GM12878 (cell line): Measurements from ENCODE around the gene CALD1. TPM values are rescaled to one million over a fixed set of nuclear protein-coding genes. Genes with fewer than 3 reads are reported as not detected.

Experiments used
- BACH1 ChIP-seq: fragments of 450-650 bp; IDR thresholded peaks from 2 replicates; pipeline ENCODE4 v1.6.1; 2017; ENCODE audit warnings: mild to moderate bottlenecking, borderline replicate concordance
- KLF5 ChIP-seq: fragments of 450-650 bp; IDR thresholded peaks from 2 replicates; pipeline ENCODE4 v1.6.1; 2014; ENCODE audit warnings: mild to moderate bottlenecking; ENCODE audit not compliant: partially characterized antibody
- MTA2 ChIP-seq: fragments of 450-650 bp; IDR thresholded peaks from 2 replicates; pipeline ENCODE4 v1.6.1; 2016; ENCODE audit warnings: low read depth, mild to moderate bottlenecking, moderate library complexity
- NBN ChIP-seq: fragments of 450-650 bp; IDR thresholded peaks from 2 replicates; pipeline ENCODE4 v1.6.1; 2016
- NR2F1 ChIP-seq: fragments of 450-650 bp; conservative IDR thresholded peaks from 2 replicates; pipeline ENCODE4 v1.6.1; 2017; ENCODE audit warnings: mild to moderate bottlenecking
- POLR2AphosphoS5 ChIP-seq: IDR thresholded peaks from 2 replicates; pipeline ENCODE4 v1.6.1; 2011; ENCODE audit warnings: mild to moderate bottlenecking, low read length, inconsistent platforms
- POU2F2 ChIP-seq: IDR thresholded peaks from 3 replicates; pipeline ENCODE4 v1.6.1; 2011; ENCODE audit warnings: low read depth, mild to moderate bottlenecking, low read length, borderline replicate concordance
- RAD21 ChIP-seq: IDR thresholded peaks from 2 replicates; pipeline ENCODE4 v1.6.1; 2011; ENCODE audit warnings: mild to moderate bottlenecking, low read depth, low read length, moderate library complexity; ENCODE audit not compliant: insufficient read depth
- RB1 ChIP-seq: fragments of 450-650 bp; formaldehyde crosslinking; IDR thresholded peaks from 2 replicates; pipeline ENCODE4 v1.6.1; 2017; ENCODE audit warnings: mild to moderate bottlenecking, borderline replicate concordance
- RBBP5 ChIP-seq: fragments of 200-600 bp; sonication (generic); conservative IDR thresholded peaks from 2 replicates; pipeline ENCODE4 v1.6.1; 2016
- RFX5 ChIP-seq: IDR thresholded peaks from 2 replicates; pipeline ENCODE4 v1.6.1; 2011; ENCODE audit warnings: low read depth, low read length, improper control_type of control experiment
- SIX5 ChIP-seq: IDR thresholded peaks from 2 replicates; pipeline ENCODE4 v1.6.1; 2011; ENCODE audit warnings: mild to moderate bottlenecking, low read depth, low read length, moderate library complexity; ENCODE audit not compliant: severe bottlenecking
- SMAD5 ChIP-seq: IDR thresholded peaks from 2 replicates; pipeline ENCODE4 v1.6.1; 2016; ENCODE audit warnings: antibody characterized with exemption, low read depth
- WRNIP1 ChIP-seq: IDR thresholded peaks from 2 replicates; pipeline ENCODE4 v1.6.1; 2011; ENCODE audit warnings: low read depth, low read length, improper control_type of control experiment, borderline replicate concordance
- YBX1 ChIP-seq: fragments of 450-650 bp; IDR thresholded peaks from 2 replicates; pipeline ENCODE4 v1.6.1; 2016; ENCODE audit warnings: antibody characterized with exemption
- ZNF217 ChIP-seq: fragments of 450-650 bp; IDR thresholded peaks from 2 replicates; pipeline ENCODE4 v1.6.1; 2017; ENCODE audit warnings: antibody characterized with exemption, mild to moderate bottlenecking
- ZNF24 ChIP-seq: fragments of 450-650 bp; IDR thresholded peaks from 2 replicates; pipeline ENCODE4 v1.6.1; 2017; ENCODE audit warnings: antibody characterized with exemption, mild to moderate bottlenecking
- polyA plus RNA-seq, 11 experiments: library from polyadenylated mRNA; depleted of rRNA in 4 of 11; unstranded in 6 of 11; stranded (reverse) in 5 of 11; fragments of >200 nt; fragmentation: Nextera tagmentation in 4 of 11; fragmentation: Illumina TruSeq in 1 of 11; extraction: Ambion mirVana in 4 of 11; extraction: Trizol in 1 of 11; gene quantifications; 1 replicate in 1 of 11; 2 replicates in 10 of 11; pipeline versions ENCODE4 v1.2.1 to v1.2.3, GENCODE V29; 2011 to 2016; ENCODE audit warnings: inconsistent platforms in 2 of 11, missing spikeins in 2 of 11, low read depth in 1 of 11
- total RNA-seq, 4 experiments: library from RNA; depleted of rRNA in 3 of 4; stranded (reverse); fragments of >200 nt in 3 of 4; fragmentation: Illumina TruSeq in 1 of 4; extraction: Trizol in 1 of 4; gene quantifications; 2 replicates each; pipeline versions ENCODE4 v1.2.1 to v1.2.3, GENCODE V29; 2013 to 2021
- TF ChIP-seq, protein P1 (sequence below): fragments of 450-650 bp; IDR thresholded peaks from 2 replicates; pipeline ENCODE4 v1.6.1; 2016; ENCODE audit warnings: mild to moderate bottlenecking, moderate library complexity, borderline replicate concordance
- TF ChIP-seq, protein P2 (sequence below): fragments of 450-650 bp; IDR thresholded peaks from 2 replicates; pipeline ENCODE4 v1.6.1; 2016; ENCODE audit warnings: mild to moderate bottlenecking
- TF ChIP-seq, protein P3 (sequence below): IDR thresholded peaks from 2 replicates; pipeline ENCODE4 v1.6.1; 2011; ENCODE audit warnings: mild to moderate bottlenecking, low read depth, low read length, moderate library complexity; ENCODE audit not compliant: insufficient replicate concordance
- TF ChIP-seq, protein P4 (sequence below): fragments of 450-650 bp; IDR thresholded peaks from 2 replicates; pipeline ENCODE4 v1.6.1; 2016; ENCODE audit warnings: mild to moderate bottlenecking
- TF ChIP-seq, protein P5 (sequence below): fragments of 450-650 bp; conservative IDR thresholded peaks from 2 replicates; pipeline ENCODE4 v1.6.1; 2017; ENCODE audit warnings: mild to moderate bottlenecking, moderate library complexity

The CALD1 gene
- total and polyA plus RNA-seq, 10 of the 15 experiments (the other 5 are each of a cell fraction or from before 2014, with no cell fraction given) = 0.03 to 1.3 (median 0.22) TPM

- TF ChIP-seq, protein P1, sequence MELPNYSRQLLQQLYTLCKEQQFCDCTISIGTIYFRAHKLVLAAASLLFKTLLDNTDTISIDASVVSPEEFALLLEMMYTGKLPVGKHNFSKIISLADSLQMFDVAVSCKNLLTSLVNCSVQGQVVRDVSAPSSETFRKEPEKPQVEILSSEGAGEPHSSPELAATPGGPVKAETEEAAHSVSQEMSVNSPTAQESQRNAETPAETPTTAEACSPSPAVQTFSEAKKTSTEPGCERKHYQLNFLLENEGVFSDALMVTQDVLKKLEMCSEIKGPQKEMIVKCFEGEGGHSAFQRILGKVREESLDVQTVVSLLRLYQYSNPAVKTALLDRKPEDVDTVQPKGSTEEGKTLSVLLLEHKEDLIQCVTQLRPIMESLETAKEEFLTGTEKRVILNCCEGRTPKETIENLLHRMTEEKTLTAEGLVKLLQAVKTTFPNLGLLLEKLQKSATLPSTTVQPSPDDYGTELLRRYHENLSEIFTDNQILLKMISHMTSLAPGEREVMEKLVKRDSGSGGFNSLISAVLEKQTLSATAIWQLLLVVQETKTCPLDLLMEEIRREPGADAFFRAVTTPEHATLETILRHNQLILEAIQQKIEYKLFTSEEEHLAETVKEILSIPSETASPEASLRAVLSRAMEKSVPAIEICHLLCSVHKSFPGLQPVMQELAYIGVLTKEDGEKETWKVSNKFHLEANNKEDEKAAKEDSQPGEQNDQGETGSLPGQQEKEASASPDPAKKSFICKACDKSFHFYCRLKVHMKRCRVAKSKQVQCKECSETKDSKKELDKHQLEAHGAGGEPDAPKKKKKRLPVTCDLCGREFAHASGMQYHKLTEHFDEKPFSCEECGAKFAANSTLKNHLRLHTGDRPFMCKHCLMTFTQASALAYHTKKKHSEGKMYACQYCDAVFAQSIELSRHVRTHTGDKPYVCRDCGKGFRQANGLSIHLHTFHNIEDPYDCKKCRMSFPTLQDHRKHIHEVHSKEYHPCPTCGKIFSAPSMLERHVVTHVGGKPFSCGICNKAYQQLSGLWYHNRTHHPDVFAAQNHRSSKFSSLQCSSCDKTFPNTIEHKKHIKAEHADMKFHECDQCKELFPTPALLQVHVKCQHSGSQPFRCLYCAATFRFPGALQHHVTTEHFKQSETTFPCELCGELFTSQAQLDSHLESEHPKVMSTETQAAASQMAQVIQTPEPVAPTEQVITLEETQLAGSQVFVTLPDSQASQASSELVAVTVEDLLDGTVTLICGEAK = no peak
- TF ChIP-seq RBBP5 (no peak), RAD21 (no peak), SMAD5 (no peak), NR2F1 (no peak), MTA2 (no peak), NBN (no peak), RFX5 (no peak), POU2F2 (no peak), ZNF217 (0 out of 2 replicates have a peak, but pooled peaks have one; percentile 25), ZNF24 (no peak), YBX1 (no peak), WRNIP1 (no peak), KLF5 (no peak), RB1 (no peak), SIX5 (no peak), POLR2AphosphoS5 (no peak), BACH1 (no peak)
- TF ChIP-seq, protein P2, sequence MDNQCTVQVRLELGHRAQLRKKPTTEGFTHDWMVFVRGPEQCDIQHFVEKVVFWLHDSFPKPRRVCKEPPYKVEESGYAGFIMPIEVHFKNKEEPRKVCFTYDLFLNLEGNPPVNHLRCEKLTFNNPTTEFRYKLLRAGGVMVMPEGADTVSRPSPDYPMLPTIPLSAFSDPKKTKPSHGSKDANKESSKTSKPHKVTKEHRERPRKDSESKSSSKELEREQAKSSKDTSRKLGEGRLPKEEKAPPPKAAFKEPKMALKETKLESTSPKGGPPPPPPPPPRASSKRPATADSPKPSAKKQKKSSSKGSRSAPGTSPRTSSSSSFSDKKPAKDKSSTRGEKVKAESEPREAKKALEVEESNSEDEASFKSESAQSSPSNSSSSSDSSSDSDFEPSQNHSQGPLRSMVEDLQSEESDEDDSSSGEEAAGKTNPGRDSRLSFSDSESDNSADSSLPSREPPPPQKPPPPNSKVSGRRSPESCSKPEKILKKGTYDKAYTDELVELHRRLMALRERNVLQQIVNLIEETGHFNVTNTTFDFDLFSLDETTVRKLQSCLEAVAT = no peak
- TF ChIP-seq, protein P3, sequence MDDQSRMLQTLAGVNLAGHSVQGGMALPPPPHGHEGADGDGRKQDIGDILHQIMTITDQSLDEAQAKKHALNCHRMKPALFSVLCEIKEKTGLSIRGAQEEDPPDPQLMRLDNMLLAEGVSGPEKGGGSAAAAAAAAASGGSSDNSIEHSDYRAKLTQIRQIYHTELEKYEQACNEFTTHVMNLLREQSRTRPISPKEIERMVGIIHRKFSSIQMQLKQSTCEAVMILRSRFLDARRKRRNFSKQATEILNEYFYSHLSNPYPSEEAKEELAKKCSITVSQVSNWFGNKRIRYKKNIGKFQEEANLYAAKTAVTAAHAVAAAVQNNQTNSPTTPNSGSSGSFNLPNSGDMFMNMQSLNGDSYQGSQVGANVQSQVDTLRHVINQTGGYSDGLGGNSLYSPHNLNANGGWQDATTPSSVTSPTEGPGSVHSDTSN = no peak
- TF ChIP-seq, protein P4, sequence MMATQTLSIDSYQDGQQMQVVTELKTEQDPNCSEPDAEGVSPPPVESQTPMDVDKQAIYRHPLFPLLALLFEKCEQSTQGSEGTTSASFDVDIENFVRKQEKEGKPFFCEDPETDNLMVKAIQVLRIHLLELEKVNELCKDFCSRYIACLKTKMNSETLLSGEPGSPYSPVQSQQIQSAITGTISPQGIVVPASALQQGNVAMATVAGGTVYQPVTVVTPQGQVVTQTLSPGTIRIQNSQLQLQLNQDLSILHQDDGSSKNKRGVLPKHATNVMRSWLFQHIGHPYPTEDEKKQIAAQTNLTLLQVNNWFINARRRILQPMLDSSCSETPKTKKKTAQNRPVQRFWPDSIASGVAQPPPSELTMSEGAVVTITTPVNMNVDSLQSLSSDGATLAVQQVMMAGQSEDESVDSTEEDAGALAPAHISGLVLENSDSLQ = no peak
- TF ChIP-seq, protein P5, sequence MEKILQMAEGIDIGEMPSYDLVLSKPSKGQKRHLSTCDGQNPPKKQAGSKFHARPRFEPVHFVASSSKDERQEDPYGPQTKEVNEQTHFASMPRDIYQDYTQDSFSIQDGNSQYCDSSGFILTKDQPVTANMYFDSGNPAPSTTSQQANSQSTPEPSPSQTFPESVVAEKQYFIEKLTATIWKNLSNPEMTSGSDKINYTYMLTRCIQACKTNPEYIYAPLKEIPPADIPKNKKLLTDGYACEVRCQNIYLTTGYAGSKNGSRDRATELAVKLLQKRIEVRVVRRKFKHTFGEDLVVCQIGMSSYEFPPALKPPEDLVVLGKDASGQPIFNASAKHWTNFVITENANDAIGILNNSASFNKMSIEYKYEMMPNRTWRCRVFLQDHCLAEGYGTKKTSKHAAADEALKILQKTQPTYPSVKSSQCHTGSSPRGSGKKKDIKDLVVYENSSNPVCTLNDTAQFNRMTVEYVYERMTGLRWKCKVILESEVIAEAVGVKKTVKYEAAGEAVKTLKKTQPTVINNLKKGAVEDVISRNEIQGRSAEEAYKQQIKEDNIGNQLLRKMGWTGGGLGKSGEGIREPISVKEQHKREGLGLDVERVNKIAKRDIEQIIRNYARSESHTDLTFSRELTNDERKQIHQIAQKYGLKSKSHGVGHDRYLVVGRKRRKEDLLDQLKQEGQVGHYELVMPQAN = no peak
These were observed 140.8 kb downstream of the CALD1 start (continued) for GRCh38 chr7:134920026-134920753.
